Effector memory CD4-positive, alpha-beta T cell (primary cell): ENCODE results near the gene CPA5.
"Not testable (repeated sequence)": the region's sequence is repeated elsewhere in the genome, so short reads cannot be mapped to it uniquely, and the experiment has no call there.

Experiments
- DNase-seq, 3 donors: peaks; one replicate each; pipeline ENCODE4 v3.0.0-alpha.2; 2020
- H3K27ac ChIP-seq: 2 replicates; pipeline ENCODE4 v1.7.0; 2013; ENCODE audit warnings: mild to moderate bottlenecking, low read length, moderate library complexity; ENCODE audit not compliant: insufficient read depth, poor library complexity, severe bottlenecking
- H3K27me3 ChIP-seq: replicated peaks from 2 replicates; pipeline ENCODE4 v1.7.0; 2013; ENCODE audit warnings: mild to moderate bottlenecking, low read length; ENCODE audit not compliant: insufficient read depth, control insufficient read depth, poor library complexity, severe bottlenecking
- H3K36me3 ChIP-seq: 2 replicates; pipeline ENCODE4 v1.7.0; 2013; ENCODE audit warnings: mild to moderate bottlenecking, low read length, moderate library complexity; ENCODE audit not compliant: control insufficient read depth, insufficient read depth
- H3K4me1 ChIP-seq: 2 replicates; pipeline ENCODE4 v1.7.0; 2013; ENCODE audit warnings: low read length, mild to moderate bottlenecking; ENCODE audit not compliant: control insufficient read depth, insufficient read depth, poor library complexity, severe bottlenecking
- H3K4me3 ChIP-seq: 2 replicates; pipeline ENCODE4 v1.7.0; 2013; ENCODE audit warnings: low read length, low read depth, mild to moderate bottlenecking; ENCODE audit not compliant: insufficient read depth, poor library complexity, severe bottlenecking
- H3K9me3 ChIP-seq: 2 replicates; pipeline ENCODE4 v1.7.0; 2013; ENCODE audit warnings: mild to moderate bottlenecking, low read length, moderate library complexity; ENCODE audit not compliant: control insufficient read depth

Gene CPA5

GRCh38 chr7:130303982-130304381 is 40.6 kb upstream of the CPA5 start:
- no peaks in the 10 kb centered on the region for H3K4me1 ChIP-seq
- no peaks in the 10 kb centered on the region for H3K27me3 ChIP-seq
- no peaks in the 10 kb centered on the region for H3K9me3 ChIP-seq
- H3K36me3 ChIP-seq = no peaks in the 10 kb centered on the region
- DNase-seq = no peak
- no peak overlapping the region for H3K4me3 ChIP-seq
- no peak overlapping the region for H3K27ac ChIP-seq

GRCh38 chr7:130304878-130305277 is 39.7 kb upstream of the CPA5 start:
- Histone ChIP-seq H3K4me3 (no peak overlapping the region), H3K4me1 (no peaks in the 10 kb centered on the region), H3K36me3 (no peaks in the 10 kb centered on the region), H3K27me3 (no peaks in the 10 kb centered on the region), H3K27ac (no peak overlapping the region), H3K9me3 (no peaks in the 10 kb centered on the region)
- no peak for DNase-seq

GRCh38 chr7:130305433-130306042 is 39.1 kb upstream of the CPA5 start:
- Histone ChIP-seq H3K27me3 (no peaks in the 10 kb centered on the region), H3K27ac (no peak overlapping the region), H3K4me3 (no peak overlapping the region), H3K9me3 (no peaks in the 10 kb centered on the region), H3K4me1 (no peaks in the 10 kb centered on the region), H3K36me3 (no peaks in the 10 kb centered on the region)
- DNase-seq = no peak

GRCh38 chr7:130309986-130310385 is 34.6 kb upstream of the CPA5 start:
- H3K4me3 ChIP-seq = no peak overlapping the region
- no peaks in the 10 kb centered on the region for H3K27me3 ChIP-seq
- no peaks in the 10 kb centered on the region for H3K9me3 ChIP-seq
- no peaks in the 10 kb centered on the region for H3K4me1 ChIP-seq
- no peak overlapping the region for H3K27ac ChIP-seq
- DNase-seq = no peak
- H3K36me3 ChIP-seq = no peaks in the 10 kb centered on the region

GRCh38 chr7:130314305-130314704 is 30.3 kb upstream of the CPA5 start:
- no peaks in the 10 kb centered on the region for H3K27me3 ChIP-seq
- no peaks in the 10 kb centered on the region for H3K4me1 ChIP-seq
- no peak overlapping the region for H3K27ac ChIP-seq
- no peak for DNase-seq
- H3K9me3 ChIP-seq = no peaks in the 10 kb centered on the region
- H3K4me3 ChIP-seq = no peak overlapping the region
- no peaks in the 10 kb centered on the region for H3K36me3 ChIP-seq

GRCh38 chr7:130319541-130319940 is 25.1 kb upstream of the CPA5 start:
- no peaks in the 10 kb centered on the region for H3K36me3 ChIP-seq
- no peaks in the 10 kb centered on the region for H3K4me1 ChIP-seq

GRCh38 chr7:130321542-130322229 is 22.9 kb upstream of the CPA5 start:
- H3K27ac ChIP-seq, H3K9me3 ChIP-seq, DNase-seq, H3K4me3 ChIP-seq, H3K36me3 ChIP-seq, H3K27me3 ChIP-seq, H3K4me1 ChIP-seq: not testable (repeated sequence)

More at GRCh38 chr7:130319541-130319940, 25.1 kb upstream of the CPA5 start:
- Histone ChIP-seq H3K27me3 (no peaks in the 10 kb centered on the region), H3K4me3 (no peak overlapping the region), H3K9me3 (no peaks in the 10 kb centered on the region), H3K27ac (no peak overlapping the region)
- DNase-seq = no peak

- DNase-seq = no peak
- no peak overlapping the region for H3K27ac ChIP-seq
- H3K4me1 ChIP-seq = no peaks in the 10 kb centered on the region
- no peaks in the 10 kb centered on the region for H3K27me3 ChIP-seq
- H3K36me3 ChIP-seq = no peaks in the 10 kb centered on the region
- H3K9me3 ChIP-seq = no peaks in the 10 kb centered on the region
- no peak overlapping the region for H3K4me3 ChIP-seq
These were observed 22.0 kb upstream of the CPA5 start for GRCh38 chr7:130322615-130323014.

GRCh38 chr7:130324306-130324943 is 20.2 kb upstream of the CPA5 start:
- no peaks in the 10 kb centered on the region for H3K9me3 ChIP-seq

GRCh38 chr7:130329681-130330080 is 14.9 kb upstream of the CPA5 start:
- Histone ChIP-seq H3K9me3 (no peaks in the 10 kb centered on the region), H3K27me3 (no peaks in the 10 kb centered on the region), H3K36me3 (no peaks in the 10 kb centered on the region), H3K27ac (no peak overlapping the region), H3K4me3 (no peak overlapping the region), H3K4me1 (no peaks in the 10 kb centered on the region)
- no peak for DNase-seq

More at GRCh38 chr7:130324306-130324943, 20.2 kb upstream of the CPA5 start:
- H3K4me3 ChIP-seq = no peak overlapping the region
- no peaks in the 10 kb centered on the region for H3K36me3 ChIP-seq
- no peaks in the 10 kb centered on the region for H3K27me3 ChIP-seq
- no peak overlapping the region for H3K27ac ChIP-seq
- DNase-seq = no peak
- no peaks in the 10 kb centered on the region for H3K4me1 ChIP-seq
